Retinal pigment epithelial cell (primary cell): ENCODE data around the gene DGKQ.

Experiments used
- DNase-seq: peaks from one replicate; pipeline ENCODE4 v3.0.0-alpha.2; 2010; ENCODE audit warnings: low read depth
- H3K4me3 ChIP-seq: 2 replicates; pipeline ENCODE4 v1.5.1; 2011; ENCODE audit warnings: mild to moderate bottlenecking, low read length, control low read depth, moderate library complexity
- CTCF ChIP-seq: conservative IDR thresholded peaks from 2 replicates; pipeline ENCODE4 v1.5.1; 2011; ENCODE audit warnings: low read depth, low read length, control low read depth, inconsistent platforms

Gene DGKQ

GRCh38 chr4:1013225-1014073, 40.1 kb upstream of the DGKQ start:
- no peak for DNase-seq
- no peak for TF ChIP-seq CTCF
- H3K4me3 ChIP-seq = no peak overlapping the region

DNA sequence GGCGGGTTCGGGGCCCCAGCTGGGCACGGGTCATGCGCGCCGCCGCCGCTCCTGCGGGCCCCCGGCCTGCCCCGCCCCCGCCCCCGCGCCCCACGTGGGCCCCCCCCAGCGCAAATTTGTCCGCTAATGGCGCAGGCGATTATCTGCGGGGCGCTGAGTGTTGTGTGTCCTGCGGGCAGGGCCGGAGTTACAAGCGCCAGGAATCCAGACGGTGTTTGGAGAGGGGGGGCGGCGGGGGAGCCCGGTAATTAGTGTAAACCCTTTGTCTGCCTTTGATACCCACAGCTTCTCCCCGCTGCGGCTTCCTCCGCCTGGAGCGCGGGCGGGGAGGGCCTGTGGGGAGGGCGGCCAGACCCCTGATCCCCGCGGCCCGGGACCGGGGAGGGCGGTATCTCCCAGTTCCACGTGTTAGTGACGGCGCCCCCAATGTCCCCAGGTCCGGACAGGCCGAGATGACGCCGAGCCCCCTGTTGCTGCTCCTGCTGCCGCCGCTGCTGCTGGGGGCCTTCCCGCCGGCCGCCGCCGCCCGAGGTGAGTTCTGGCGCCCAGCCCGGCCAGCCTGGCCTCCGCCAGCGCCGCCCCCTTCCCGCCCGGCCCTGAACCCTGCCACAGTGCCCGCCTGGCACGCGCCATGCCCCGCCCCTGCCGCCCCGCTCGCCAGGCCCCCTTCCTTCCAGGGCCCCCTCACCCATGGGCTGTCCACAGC, 38.8 kb upstream of the DGKQ start:
- peak overlapping the region; percentile 57 for H3K4me3 ChIP-seq
- DNase-seq = no peak
- TF ChIP-seq CTCF = no peak

DNA sequence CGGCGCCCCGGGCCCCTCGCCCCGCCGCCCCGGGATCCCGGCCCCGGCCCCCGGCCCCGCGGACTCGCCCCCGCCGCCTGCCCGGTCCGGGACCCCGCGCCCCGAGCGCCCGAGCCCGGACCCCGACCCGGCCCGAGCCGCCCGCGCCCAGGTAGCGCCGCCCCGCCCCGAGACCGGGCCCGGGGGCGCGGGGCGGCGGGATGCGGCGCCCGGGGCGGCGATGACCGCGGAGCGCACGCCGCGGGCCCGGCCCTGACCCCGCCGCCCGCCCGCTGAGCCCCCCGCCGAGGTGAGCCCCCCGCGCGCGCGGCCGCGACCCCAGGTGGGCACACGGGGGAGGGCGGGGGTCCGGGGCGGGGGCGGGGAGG, 38.3 kb upstream of the DGKQ start:
- H3K4me3 ChIP-seq = no peak overlapping the region
- DNase-seq = no peak
- no peak for TF ChIP-seq CTCF

DNA sequence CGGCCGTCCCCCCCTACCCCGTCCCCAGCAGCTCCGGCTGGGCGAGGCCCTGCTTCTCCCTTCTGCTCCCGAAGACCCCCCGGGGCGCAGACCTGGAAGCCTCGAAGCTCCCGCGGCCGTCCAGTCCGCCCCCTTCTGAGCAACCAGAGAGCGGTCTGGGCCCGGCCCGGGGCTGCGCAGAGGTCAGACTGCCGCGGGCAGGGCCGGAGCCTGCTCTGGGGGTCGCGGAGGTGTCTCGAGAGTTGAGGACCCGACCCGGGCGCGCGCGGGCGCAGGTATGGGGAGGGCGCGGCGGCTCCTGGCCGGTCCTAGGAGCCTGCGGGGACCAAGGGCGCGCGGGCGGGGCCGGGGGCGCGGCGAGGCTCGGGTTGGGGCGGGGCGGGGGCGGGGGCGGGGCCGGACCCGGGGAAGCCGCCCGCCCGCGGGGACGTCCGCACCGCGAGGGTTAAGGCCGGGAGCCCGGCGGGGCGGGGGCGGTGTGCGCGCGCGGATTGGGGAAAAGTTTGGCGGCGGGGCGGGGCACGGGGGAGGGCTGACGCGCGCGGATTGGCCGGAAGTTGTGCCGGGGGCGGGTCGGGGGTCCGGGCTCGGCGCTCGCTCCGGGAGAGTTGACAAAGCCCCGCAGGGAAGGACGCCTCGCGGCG, 37.8 kb upstream of the DGKQ start, which contains the start of gene FGFRL1:
Gene FGFRL1 (plus strand): TSS at position 605 of the 644 bp plus-strand sequence. CDS start 860 bp downstream, outside the sequence.
- TF ChIP-seq CTCF = no peak
- DNase-seq = no peak

DNA sequence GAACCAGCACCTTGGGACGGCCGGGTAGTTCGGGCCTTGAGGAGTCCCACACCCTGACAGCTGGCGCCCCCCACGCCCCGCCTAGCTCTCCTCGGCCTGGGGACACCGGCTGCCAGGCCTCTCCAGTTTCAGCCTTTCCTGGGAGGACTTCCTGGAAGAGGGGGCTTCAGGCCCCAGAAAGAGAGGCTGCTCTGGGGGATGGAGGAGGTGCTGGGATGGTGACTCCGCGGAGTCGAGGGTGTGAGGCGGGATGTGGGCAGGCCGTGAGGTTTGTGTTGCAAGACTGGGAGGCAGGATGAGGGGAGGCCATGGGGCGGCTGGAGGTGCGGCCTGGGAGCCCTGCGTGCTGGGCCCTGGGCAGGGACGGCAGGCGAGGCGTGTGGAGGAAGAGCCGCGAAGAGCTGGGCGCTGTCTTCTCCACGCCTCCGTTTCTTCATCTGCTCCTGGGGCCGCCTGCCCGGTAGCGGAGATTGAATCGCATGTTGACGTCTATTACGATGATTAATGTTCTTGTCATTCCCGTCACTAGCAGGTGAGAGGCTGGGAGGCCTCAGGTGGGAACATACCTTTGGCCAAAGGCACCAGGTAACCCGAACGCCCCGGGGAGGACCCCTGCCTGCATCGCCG, 37.1 kb upstream of the DGKQ start:
- TF ChIP-seq CTCF = no peak
- DNase-seq = no peak
- peak overlapping the region; percentile 4 for H3K4me3 ChIP-seq

More for the DNA sequence above, 37.8 kb upstream of the DGKQ start, which contains the start of gene FGFRL1:
- peak within 1 kb of the TSS; percentile 57 for H3K4me3 ChIP-seq

GRCh38 chr4:1009542-1010394, 36.4 kb upstream of the DGKQ start:
- peak overlapping the region; percentile 55 for H3K4me3 ChIP-seq
- no peak for DNase-seq
- TF ChIP-seq CTCF = no peak
